NCI-H2227 (cell line): ENCODE results near the gene ZFAND4.
"Not testable (repeated sequence)": the region's sequence is repeated elsewhere in the genome, so short reads cannot be mapped to it uniquely, and the experiment has no call there.

Experiments
- DNase-seq: peaks from one replicate; lab custom pipeline; 2025; ENCODE audit not compliant: unreplicated experiment; lab: John Stamatoyannopoulos, UW

ZFAND4 gene

DNA sequence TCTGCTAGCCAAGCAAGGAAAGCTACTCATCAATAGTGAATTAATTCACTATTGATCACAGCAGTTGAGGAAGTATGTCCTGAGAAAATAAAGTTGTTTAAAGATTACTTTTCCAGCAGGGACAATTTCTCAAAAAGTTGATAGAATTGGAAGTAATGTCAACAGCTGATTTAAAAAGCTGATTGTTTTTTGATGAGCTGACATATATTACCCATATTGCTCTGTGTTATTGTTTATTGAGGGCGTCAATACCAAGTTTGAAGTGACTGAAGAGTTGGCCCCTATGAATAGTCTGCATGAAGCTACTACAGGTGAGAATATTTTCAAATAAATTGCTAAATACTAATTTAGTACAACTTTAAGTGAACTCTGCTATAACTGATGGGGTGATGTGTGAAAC lies 28.0 kb downstream of the ZFAND4 start:
- DNase-seq: no peak

DNA sequence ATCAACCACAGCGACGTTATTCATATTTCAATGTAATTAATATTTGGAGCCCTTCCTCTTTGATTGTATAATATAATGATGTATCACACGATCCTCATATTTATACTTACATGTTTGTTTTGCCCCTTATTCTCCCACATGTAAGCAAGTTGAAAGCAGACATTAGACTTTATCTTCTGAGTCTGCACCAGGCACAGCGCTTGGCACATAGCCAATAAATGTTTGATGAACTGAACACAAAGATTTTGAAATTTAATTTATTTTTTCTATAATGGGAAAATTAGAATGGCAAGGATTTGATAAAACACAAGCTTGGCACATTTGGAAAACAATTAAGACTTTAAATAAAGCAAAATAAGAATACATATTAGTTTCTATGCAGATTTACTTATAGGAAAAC lies 31.6 kb downstream of the ZFAND4 start:
- DNase-seq: no peak

DNA sequence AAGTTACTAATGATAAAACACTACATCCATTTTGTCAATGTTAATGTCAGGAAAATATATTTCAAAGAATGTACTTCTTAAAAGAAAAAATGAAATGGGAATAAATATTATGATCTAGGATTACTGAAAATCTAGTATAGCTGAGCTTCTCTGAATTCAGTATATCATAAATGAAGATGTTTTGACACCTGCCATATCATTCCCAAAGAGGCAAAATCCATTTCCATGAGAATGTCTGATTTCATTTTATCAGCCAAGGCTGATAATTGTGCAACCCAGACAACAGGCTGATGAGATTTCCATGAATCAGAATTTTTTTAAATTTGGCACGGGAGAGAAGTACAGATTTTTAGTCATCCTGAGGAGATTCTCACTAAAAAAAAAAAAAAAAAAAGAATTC lies 32.5 kb downstream of the ZFAND4 start:
- no peak for DNase-seq

DNA sequence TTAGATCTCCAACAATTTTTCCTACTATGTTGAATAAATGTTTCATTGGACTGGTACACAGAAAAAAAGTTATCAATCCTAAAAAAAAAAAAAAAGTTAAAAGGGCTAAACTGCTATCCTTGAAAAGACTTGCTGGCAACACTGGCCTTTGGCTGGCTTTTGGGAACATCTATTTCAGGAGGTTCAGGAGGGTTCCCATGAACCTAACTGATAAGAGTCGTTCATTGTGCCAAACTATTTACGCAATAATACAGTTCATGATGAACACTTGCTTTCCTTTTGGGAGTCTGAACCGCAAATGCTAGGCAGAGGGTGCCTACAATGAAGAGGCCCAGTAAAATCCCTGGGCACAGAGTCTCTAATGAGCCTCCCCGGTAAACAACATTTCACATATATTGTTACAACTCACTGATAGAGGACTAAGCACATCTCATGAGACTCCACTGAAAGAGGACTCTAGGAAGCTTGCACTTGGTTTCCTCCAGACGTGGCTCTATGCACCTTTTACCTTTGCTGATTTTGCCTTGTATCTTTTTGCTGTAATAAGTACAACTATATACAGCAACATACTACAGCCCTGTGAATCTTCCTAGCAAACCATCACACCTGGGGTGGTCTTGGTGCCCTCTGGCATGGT lies 45.0 kb downstream of the ZFAND4 start:
- DNase-seq: no peak

DNA sequence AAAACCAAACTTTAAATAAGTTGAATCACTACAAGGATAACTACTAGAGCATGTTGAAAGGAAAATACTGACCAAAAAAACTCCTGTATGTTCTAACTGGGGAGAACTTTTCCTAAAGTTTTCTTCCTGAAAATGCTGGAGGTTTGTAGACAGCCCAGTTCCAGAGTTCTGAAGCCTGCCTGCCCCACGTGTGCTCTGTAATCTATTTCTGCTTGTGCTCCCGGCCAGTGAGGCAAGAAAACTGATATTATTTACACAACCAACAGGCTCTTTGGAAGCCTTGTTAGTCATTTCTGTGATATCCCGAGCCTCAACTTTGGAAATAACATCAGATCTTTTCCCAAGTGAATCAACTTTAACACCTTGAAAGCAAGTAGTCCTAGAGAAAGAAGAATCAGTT lies 46.7 kb downstream of the ZFAND4 start:
- no peak for DNase-seq

DNA sequence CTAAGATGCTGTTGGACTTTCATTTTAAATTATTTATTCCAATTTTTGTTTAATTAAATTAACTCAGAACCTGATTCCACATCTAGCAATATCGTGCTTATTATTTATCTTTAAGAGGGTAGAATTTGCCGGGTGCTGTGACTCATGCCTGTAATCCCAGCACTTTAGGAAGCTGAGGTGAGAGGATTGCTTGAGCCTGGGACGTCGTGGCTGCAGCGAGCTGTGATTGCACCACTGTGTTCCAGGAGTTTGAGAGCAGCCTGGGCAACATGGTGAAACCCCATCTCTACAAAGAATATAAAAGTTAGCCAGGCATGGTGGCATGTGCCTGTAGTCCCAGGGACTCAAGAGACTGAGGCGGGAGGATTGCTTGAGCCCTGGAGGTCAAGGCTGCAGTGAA lies 47.8 kb downstream of the ZFAND4 start:
- no peak for DNase-seq

DNA sequence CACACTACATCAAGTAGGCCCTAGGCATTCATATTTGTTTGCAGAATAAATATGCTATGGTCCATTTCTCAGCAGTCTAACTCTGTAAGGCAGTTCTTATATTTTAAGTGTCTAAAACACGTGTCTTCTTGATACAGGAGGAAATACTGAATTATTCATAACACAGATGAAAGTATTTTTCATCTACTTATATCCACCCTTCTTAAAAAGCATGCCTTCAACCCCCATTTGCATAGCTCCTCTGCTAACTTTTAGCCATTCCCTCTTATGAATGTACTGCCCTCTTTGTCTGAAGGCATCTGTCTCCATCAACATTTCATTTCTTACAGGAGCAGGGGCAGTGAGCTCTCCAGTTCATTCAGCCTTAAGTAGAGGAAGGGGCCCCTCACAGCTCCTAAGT lies 57.7 kb downstream of the ZFAND4 start:
- no peak for DNase-seq

DNA sequence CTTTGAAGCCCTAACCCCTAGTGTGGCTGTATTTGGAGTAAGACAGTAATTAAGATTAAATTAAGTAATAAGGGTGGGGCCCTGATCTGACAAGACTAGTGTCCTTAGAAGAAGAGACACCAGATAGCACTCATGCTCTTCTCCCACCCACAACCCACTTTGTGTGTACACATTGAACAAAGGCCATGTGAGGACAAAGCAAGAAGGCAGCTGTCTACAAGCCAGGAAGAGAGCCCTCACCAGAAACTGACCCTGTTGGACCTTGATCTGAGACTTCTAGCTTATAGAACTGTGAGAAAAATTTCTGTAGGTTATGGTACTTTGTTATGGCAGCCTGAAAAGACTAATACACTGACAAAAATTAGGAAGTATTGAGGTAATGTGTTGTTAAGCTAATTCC lies 59.8 kb downstream of the ZFAND4 start:
- DNase-seq: no peak

DNA sequence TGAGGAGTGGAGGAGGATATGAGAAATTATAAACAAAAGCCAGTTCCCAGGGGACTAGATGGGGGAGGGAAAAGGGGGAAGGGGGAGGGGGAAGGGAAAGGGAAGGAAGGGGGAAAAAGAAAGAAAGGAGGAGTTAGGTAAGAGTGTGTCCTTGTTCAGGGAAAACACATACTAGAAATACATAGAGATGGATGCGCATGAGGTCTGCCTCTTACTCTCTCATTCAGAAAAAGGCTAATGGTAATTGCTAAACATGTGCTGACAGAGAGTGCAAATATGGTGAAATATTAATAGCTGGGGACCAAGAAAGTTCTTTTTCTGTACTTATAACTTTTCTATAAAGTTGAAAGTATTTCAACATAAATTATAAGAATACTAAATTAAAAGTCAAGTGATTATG lies 64.5 kb downstream of the ZFAND4 start:
- no peak for DNase-seq

DNA sequence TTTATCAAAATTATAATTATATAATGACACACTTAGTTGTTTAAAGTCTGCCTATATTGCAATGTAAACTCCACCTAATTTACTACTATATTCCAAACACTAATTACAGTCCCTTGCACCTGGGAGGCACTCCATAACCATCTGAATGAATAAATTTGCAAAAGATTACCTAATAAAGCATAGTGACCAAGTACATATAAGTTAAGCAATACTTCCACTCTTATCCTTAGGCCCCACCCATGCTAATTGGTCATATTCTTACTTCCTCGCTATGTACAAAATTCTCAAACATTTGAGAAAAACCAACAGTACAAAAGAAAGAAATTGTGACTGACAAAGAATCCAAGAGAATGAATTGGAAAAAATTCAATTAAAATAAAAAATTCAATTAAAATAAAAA lies 65.3 kb downstream of the ZFAND4 start:
- no peak for DNase-seq

DNA sequence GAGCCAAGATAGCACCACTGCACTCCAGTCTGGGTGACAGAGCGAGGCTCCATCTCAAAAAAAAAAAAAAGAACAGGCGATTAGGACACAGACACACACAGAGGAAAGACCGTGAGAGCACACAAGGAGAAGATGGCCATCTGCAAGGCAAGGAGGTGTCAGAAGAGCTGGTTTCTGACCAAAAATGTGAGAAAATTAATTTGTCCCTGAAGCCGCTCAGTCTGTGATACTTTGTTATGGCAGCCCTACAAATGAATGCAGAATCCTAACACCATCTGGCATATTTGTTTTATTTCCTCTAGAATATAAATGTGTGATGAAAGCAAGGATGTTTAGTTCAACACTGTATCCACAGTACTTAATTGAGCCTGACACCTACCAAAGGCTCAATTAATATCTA lies 69.7 kb downstream of the ZFAND4 start:
- no peak for DNase-seq

DNA sequence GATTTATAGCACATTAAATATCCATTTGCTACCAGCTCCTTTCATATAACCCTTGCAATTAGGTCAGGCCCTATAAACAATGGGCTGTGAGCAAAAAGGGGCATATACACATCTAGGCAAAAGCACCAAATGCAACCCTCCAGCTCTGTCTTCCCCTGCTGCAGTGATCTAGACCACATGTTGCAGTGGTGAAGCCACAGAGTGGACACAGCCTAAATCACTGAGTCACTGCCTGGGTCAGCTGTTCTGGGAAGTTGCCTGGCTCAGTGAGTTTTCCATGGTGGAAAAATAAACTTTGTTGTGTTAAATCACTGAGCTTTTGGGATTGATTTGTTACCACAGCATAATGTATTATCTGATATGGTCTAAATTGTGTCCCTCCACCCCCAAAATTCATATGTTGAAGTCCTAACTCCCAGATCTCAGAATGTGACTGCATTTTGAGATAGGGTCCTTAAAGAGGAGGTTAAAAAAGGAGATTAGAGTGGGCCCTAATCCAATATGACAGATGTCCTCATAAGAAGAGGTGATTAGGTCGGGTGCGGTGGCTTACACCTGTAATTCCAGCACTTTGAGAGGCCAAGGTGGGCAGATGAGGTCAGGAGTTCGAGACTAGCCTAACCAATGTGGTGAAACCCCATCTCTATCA lies 70.4 kb downstream of the ZFAND4 start:
- no peak for DNase-seq

DNA sequence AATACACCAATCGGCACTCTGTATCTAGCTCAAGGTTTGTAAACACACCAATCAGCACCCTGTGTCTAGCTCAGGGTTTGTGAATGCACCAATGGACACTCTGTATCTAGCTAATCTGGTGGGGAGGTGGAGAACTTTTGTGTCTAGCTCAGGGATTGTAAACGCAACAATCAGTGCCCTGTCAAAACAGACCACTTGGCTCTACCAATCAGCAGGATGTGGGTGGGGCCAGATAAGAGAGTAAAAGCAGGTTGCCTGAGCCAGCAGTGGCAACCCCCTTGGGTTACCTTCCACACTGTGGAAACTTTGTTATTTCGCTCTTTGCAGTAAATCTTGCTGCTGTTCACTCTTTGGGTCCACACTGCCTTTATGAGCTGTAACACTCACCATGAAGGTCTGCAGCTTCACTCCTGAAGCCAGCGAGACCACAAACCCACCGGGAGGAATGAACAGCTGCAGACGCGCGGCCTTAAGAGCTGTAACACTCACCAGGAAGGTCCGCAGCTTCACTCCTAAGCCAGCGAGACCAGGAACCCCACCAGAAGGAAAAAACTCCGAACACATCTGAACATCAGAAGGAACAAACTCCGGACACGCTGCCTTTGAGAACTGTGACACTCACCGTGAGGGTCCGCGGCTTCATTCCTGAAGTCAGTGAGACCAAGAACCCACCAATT lies 71.2 kb downstream of the ZFAND4 start:
- not testable (repeated sequence) for DNase-seq

DNA sequence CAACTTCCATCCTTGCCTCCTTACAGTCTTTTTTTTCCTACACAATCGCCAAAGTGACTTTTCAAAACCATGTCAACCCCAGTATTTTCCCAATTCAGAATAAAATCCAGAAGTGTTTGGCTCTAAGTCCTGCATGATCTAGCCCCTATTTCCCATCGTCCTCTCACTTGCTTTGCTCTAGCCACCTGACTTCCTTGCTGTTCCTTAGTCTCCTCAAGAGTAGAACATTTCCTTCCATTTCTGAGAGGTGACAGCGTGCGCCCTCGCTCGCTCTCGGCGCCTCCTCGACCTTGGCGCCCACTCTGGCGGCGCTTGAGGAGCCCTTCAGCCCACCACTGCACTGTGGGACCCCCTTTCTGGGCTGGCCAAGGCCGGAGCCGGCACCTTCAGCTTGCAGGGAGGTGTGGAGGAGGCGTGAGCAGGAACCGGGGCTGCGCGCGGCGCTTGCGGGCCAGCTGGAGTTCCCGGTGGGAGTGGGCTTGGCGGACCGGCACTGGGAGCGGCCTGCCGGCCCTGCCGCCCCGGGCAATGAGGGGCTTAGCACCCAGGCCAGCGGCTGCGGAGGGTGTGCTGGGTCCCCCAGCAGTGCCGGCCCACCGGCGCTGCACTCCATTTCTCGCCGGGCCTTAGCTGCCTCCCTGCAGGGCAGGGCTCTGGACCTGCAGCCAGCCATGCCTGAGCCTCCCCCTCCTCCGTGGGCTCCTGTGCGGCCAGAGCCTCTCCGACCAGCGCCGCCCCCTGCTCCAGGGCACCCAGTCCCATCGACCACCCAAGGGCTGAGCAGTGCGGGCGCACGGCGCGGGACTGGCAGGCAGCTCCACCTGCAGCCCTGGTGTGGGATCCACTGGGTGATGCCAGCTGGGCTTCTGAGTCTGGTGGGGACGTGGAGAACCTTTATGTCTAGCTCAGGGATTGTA lies 72.0 kb downstream of the ZFAND4 start:
- DNase-seq: peak; percentile 18

DNA sequence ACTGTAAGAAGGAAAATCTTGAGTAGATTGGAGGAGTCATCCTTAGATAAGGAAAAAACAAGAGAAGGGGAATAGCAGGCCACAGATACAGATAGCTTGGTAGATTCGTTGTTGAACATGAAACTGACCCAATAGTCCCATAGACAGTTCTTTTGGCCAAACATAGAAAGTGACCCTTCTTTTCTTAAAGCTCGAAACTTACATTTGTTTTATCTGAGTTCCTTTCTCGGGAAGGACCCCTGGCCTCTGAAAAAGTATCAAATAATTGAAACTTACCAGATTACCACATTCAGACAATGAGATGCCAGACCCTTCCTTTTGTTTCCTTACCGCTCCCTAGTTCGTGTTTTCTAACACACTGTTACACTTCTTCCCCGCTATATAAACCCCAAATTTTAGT lies 72.9 kb downstream of the ZFAND4 start:
- no peak for DNase-seq

DNA sequence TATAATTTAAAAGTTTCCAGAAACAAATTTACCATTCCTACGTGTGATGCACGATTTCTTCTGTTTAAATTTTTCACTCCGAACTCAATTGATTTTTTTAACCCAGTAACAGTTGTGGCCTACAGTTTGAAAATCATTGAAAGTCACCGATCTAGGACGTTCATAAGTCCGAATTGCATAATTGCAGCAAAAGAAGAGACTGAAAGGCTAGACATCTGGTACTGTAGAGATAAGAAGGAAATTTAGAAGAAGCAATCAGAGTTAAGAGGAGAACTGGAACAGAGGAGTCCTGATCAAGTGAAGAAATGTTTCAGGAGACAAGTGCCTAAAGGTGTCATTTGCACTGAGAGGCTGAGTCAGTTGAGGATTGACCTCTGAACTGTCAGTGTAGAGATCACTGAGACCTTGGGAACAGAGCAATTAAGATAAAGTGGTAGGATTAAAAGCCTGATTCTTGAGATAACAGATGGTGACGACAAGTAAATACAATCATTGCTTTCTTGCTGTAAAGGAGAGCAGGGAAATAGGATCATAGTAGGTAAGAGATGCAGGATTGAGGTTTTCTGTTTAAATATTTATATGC lies 73.5 kb downstream of the ZFAND4 start:
- no peak for DNase-seq

DNA sequence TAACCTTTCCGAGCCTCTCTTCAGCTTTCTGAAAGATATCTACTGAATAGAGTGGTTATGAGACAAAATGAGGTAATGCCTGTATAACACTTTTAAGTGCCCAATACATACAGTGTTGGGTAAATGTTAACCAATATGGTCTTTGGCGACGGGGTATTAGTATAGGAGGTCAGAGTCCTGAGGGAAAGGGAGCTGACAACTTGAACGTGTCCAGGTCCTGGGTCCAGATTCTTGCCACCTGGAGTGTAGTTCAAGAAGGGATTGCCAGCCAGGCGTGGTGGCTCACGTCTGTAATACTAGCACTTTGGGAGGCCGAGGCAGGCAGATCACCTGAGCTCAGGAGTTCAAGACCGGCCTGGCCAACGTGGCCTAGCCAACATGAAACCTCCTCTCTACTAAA lies 76.0 kb downstream of the ZFAND4 start:
- DNase-seq: no peak

DNA sequence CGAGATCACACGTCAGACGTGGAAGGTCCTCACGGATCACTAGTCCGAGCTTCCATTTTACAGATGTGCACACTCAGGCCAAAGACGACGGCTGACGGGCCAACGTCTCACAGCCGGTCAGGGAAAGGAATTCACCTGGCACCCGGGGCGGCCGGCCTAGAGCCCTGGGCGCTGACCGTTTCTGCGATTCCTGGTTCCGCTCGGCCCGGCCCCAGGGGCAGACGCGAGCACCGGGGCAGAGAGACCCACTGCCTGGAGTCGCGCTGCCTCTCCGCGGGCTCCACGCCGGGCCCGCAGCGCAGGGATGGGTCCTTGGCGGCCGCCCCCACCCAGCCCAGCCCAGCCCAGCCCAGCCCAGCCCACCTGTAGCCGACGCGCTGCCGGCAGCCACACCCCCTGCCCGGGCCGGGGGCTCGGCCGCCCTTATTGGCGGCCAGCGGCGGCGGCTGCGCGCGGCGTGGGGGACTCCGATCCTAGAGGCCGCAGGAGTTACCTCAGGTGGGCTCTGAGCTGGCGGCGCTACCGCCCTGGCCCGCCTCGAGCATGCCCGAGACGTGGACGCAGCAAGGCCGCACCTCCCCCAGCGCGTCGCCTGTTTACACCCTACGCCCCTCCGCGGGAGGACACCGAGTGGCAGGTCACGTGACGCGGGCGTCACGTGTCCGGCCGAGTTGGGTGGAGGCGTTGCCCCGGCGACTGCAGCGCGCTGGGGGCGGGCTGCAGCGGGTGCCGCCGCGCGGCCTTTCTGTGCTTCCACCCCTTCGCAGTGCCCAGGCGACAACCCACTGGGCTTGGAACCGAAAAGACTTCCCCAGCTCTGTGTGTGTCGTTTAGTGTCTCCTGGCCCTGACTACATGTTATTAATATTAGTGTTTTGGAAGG lies 78.1 kb downstream of the ZFAND4 start:
- peak; percentile 97 for DNase-seq

DNA sequence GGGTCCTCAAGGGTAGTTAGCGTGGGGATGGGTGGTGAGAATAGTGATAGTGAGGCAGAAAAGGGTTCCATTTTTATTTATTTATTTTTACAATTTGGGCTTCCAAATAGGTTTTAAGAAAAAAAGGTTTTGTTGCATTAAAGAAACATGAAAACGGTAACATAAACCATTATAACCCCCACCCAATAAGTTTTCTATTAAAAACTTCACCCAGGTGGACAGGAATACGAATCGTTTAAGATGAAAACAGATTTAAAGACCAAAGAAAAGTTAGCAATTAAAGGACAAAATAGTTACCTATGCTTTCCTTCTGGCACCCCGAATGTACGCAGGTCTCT lies 78.7 kb downstream of the ZFAND4 start:
- DNase-seq: no peak

DNA sequence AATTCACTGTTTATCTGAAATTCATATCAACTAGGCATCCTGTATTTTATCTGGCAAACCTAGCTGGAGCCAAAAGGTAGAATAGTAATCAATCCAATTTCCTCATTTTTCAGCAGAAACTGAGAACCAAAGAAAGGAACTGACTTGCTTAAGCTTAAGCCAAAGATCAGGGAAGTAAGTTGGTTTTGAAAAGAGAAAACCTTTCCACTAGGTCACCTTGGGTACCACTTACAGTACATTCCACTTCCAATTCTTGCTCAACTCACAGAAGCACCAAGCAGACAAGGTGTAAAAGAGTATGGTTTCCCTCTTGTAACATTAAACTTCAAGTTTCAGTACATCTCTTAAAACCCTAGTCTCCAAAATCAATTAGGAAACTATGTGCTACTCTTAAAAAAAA lies 79.6 kb downstream of the ZFAND4 start:
- DNase-seq: no peak
